Upper lobe of left lung (tissue), 4 donors: Measurements from ENCODE around the gene ATP9B.

Experiments used
- EP300 ChIP-seq, 4 donors: sonication (generic); formaldehyde crosslinking; IDR thresholded peaks; one replicate each; pipeline ENCODE4 v1.5.1; 2017; ENCODE audit warnings: antibody characterized with exemption in 4 of 4, control low read depth in 2 of 4
- POLR2A ChIP-seq, 4 donors: fragments of 450-650 bp; IDR thresholded peaks; one replicate each; pipeline ENCODE4 v1.5.1; 2016 to 2017; ENCODE audit warnings: antibody characterized with exemption in 4 of 4, mild to moderate bottlenecking in 2 of 4
- TF ChIP-seq, protein P1 (sequence below), 6 experiments: fragments of 450-650 bp in 4 of 6; fragments of 200-600 bp in 2 of 6; sonication (generic) in 2 of 6; IDR thresholded peaks; one replicate each; pipeline ENCODE4 v1.5.1; 2016 to 2019; ENCODE audit warnings: antibody characterized with exemption in 6 of 6

DNA sequence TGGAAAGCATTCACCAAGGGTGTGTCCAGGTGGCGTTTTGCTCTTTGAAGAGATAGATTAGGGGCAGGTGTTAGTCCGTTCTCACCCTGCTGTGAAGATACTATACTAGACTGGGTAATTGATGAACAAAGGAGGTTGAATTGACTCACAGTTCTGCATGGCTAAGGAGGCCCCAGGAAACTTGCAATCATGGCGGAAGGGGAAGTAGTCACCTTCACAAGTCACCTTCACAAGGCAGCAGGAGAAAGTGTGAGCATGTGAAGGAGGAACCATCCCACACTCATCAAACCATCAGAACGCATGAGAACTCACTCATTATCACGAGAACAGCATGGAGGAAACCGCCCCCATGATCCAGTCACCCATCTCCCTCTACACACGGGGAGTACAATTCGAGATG lies 190.8 kb downstream of the ATP9B start:
- TF ChIP-seq POLR2A (IDR thresholded peaks at IDR 0.05) (no peak), EP300 (IDR thresholded peaks at IDR 0.05) (no peak)
- TF ChIP-seq, protein P1, sequence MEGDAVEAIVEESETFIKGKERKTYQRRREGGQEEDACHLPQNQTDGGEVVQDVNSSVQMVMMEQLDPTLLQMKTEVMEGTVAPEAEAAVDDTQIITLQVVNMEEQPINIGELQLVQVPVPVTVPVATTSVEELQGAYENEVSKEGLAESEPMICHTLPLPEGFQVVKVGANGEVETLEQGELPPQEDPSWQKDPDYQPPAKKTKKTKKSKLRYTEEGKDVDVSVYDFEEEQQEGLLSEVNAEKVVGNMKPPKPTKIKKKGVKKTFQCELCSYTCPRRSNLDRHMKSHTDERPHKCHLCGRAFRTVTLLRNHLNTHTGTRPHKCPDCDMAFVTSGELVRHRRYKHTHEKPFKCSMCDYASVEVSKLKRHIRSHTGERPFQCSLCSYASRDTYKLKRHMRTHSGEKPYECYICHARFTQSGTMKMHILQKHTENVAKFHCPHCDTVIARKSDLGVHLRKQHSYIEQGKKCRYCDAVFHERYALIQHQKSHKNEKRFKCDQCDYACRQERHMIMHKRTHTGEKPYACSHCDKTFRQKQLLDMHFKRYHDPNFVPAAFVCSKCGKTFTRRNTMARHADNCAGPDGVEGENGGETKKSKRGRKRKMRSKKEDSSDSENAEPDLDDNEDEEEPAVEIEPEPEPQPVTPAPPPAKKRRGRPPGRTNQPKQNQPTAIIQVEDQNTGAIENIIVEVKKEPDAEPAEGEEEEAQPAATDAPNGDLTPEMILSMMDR (IDR thresholded peaks at IDR 0.05) = no peak
